ENCODE results near the gene KMT2C.

The KMT2C gene

DNA sequence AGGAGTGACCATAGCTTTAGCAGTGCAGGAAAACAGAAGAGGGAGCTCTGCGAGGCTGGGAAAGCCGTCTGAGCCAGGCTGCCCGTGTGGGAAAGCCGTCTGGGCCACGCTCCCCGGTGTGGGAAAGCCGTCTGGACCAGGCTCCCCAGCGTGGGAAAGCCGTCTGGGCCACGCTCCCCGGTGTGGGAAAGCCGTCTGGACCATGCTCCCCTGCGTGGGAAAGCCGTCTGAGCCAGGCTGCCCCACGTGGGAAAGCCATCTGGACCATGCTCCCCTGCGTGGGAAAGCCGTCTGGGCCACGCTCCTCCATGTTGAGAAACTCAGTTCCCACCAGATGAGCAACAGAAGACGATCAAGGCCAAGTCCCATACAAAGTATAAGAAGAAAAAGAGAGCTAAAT lies 308.6 kb downstream of the KMT2C start:
- H3K27me3 ChIP-seq (ENCODE audit: control insufficient read depth, insufficient read depth, low read length) = no peaks in the 10 kb centered on the region
- no peak overlapping the region for H3K9ac ChIP-seq (ENCODE audit: low read depth, low read length)
- H3K9me3 ChIP-seq (replicated peaks; ENCODE audit: low read length) = no peaks in the 10 kb centered on the region
- no peak overlapping the region for H3K4me2 ChIP-seq (ENCODE audit: low read length)
- peaks cover 68% of the 10 kb centered on the region for H3K36me3 ChIP-seq (ENCODE audit: insufficient read depth, low read length)
- H3K4me1 ChIP-seq (ENCODE audit: control insufficient read depth, insufficient read depth, low read length) = no peaks in the 10 kb centered on the region
- no peak overlapping the region for H3K4me3 ChIP-seq (ENCODE audit: low read length)

DNA sequence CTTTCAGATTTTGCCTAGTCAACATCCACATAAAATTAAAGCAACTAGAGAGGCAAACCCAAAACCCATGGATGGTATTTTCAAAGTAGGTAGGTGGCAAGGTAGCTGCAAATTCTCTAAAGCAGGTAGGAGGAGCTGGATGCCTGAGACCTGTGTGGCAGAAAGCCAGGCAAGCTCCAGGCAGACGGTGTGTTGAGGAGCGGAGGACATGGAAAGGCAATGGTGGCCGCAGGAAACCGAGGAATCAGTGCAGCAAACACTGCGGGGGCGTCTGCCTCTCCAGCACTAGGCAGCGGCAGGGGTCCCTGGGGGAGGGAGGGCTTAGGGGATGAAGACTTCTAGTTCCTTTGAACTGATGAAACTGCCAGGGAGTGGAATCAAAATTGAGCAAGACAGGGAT lies 309.1 kb downstream of the KMT2C start:
- H3K9me3 ChIP-seq (replicated peaks; ENCODE audit: low read length) = no peaks in the 10 kb centered on the region
- H3K4me3 ChIP-seq (ENCODE audit: low read length) = no peak overlapping the region
- H3K4me1 ChIP-seq (ENCODE audit: control insufficient read depth, insufficient read depth, low read length) = no peaks in the 10 kb centered on the region
- H3K4me2 ChIP-seq (ENCODE audit: low read length) = no peak overlapping the region
- no peak overlapping the region for H3K9ac ChIP-seq (ENCODE audit: low read depth, low read length)
- H3K36me3 ChIP-seq (ENCODE audit: insufficient read depth, low read length) = peaks cover 66% of the 10 kb centered on the region
- H3K27me3 ChIP-seq (ENCODE audit: control insufficient read depth, insufficient read depth, low read length) = no peaks in the 10 kb centered on the region

DNA sequence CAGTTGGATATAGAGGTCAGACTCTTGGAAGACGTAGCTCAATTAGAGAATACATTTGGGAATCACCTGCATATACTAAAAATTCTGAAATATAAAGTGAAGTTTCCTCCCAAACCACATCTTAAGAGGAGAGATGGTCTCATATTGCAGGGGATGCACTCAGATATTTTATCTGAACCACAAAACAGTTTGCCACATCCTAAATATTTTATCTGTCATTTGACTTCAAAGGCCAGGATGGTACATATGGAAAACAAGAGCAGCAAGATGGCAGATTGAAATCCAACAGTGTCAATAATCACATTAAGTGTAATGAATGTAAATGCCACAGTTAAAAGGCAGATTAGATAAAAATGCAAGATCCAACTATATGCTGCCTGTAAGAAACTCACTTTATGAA lies 313.3 kb downstream of the KMT2C start:
- Histone ChIP-seq H3K9me3 (replicated peaks; ENCODE audit: low read length) (no peaks in the 10 kb centered on the region), H3K9ac (ENCODE audit: low read depth, low read length) (no peak overlapping the region), H3K4me3 (ENCODE audit: low read length) (no peak overlapping the region), H3K27me3 (ENCODE audit: control insufficient read depth, insufficient read depth, low read length) (no peaks in the 10 kb centered on the region), H3K36me3 (ENCODE audit: insufficient read depth, low read length) (peaks cover 75% of the 10 kb centered on the region), H3K4me1 (ENCODE audit: control insufficient read depth, insufficient read depth, low read length) (no peaks in the 10 kb centered on the region), H3K4me2 (ENCODE audit: low read length) (no peak overlapping the region)

DNA sequence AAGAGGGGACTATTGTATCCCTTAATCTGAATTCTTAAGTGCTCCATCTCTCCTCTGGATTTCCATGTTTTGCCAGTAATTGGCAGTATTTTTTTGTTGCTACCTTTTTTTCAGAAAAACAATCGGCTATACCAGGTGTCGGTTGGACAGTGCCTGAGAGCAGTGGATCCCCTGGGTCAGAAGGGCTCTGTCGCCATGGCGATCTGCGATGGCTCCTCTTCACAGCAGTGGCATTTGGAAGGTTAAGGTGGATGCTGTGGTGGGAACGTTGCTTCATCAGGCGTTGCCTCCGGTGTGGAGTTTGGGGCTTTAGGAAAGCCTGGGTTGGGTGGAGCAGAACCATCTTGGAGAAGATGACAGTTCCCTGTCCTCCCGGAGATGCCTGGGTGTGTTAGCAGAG lies 314.4 kb downstream of the KMT2C start:
- H3K4me1 ChIP-seq (ENCODE audit: control insufficient read depth, insufficient read depth, low read length) = no peaks in the 10 kb centered on the region
- no peaks in the 10 kb centered on the region for H3K9me3 ChIP-seq (replicated peaks; ENCODE audit: low read length)
- H3K27me3 ChIP-seq (ENCODE audit: control insufficient read depth, insufficient read depth, low read length) = no peaks in the 10 kb centered on the region
- no peak overlapping the region for H3K9ac ChIP-seq (ENCODE audit: low read depth, low read length)
- no peak overlapping the region for H3K4me2 ChIP-seq (ENCODE audit: low read length)
- no peak overlapping the region for H3K4me3 ChIP-seq (ENCODE audit: low read length)
- peaks cover 77% of the 10 kb centered on the region for H3K36me3 ChIP-seq (ENCODE audit: insufficient read depth, low read length)

DNA sequence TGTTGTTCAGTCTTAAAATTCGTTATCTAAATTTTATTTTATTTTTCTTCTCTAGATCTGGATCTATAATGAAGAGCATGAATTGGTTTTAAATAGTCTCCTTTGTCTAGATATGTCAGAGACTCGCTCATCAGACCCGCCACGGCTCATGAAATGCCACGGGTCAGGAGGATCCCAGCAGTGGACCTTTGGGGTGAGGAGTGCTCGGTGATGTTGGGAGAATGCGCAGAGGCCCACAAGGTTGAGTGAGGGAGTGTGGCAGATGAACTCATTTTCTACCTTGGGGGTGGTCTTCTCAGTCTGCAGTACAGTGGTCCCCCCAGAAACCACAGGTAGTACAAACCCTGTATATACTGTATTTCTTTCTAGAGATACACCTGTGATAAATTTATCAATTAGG lies 315.0 kb downstream of the KMT2C start:
- Histone ChIP-seq H3K4me1 (ENCODE audit: control insufficient read depth, insufficient read depth, low read length) (no peaks in the 10 kb centered on the region), H3K4me3 (ENCODE audit: low read length) (no peak overlapping the region), H3K9ac (ENCODE audit: low read depth, low read length) (no peak overlapping the region), H3K4me2 (ENCODE audit: low read length) (no peak overlapping the region), H3K9me3 (replicated peaks; ENCODE audit: low read length) (no peaks in the 10 kb centered on the region), H3K36me3 (ENCODE audit: insufficient read depth, low read length) (peaks cover 81% of the 10 kb centered on the region), H3K27me3 (ENCODE audit: control insufficient read depth, insufficient read depth, low read length) (no peaks in the 10 kb centered on the region)

DNA sequence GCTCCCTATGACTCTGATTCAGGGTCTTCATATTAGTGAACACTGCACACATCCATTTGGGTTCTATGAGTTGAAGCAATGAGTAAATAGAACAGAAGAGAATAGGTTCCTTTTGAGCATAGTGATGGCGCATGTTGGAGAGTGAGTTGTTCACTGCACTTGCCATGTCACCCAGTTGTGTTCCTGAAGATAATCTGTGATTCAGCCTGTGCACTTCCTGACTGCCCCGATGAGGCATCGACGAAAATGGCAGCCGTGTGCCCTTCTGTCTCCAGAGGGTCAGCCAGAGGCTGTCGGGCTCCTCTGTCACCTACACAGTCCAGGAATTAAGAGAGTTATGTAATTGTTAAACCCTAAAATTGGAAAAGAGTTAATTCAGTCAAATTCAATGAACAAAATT lies 315.6 kb downstream of the KMT2C start:
- H3K4me2 ChIP-seq (ENCODE audit: low read length) = no peak overlapping the region
- H3K36me3 ChIP-seq (ENCODE audit: insufficient read depth, low read length) = peaks cover 82% of the 10 kb centered on the region
- H3K9ac ChIP-seq (ENCODE audit: low read depth, low read length) = no peak overlapping the region
- no peaks in the 10 kb centered on the region for H3K9me3 ChIP-seq (replicated peaks; ENCODE audit: low read length)
- no peaks in the 10 kb centered on the region for H3K27me3 ChIP-seq (ENCODE audit: control insufficient read depth, insufficient read depth, low read length)
- no peaks in the 10 kb centered on the region for H3K4me1 ChIP-seq (ENCODE audit: control insufficient read depth, insufficient read depth, low read length)
- H3K4me3 ChIP-seq (ENCODE audit: low read length) = no peak overlapping the region

DNA sequence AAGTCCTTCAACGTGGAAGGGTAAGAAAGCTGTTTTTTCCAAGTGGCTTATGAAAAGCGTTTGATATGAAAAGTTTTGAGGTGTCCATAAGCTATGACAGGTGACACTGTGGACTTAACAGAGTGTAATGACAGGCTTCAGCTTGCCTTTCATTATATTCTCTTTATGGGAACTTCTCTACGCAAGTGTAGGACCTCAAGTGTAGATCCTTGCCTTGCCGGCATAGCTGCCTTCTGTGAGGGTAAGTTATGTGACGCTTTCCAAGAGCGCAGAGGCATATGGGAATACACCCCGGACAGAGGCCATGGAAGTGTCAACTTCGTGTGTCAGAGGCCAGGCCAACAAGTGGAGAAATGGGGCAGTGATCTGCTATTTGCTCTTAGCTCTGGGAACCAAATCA lies 318.4 kb downstream of the KMT2C start:
- no peak overlapping the region for H3K4me2 ChIP-seq (ENCODE audit: low read length)
- H3K27me3 ChIP-seq (ENCODE audit: control insufficient read depth, insufficient read depth, low read length) = no peaks in the 10 kb centered on the region
- H3K9me3 ChIP-seq (replicated peaks; ENCODE audit: low read length) = no peaks in the 10 kb centered on the region
- H3K9ac ChIP-seq (ENCODE audit: low read depth, low read length) = no peak overlapping the region
- H3K4me3 ChIP-seq (ENCODE audit: low read length) = no peak overlapping the region
- H3K36me3 ChIP-seq (ENCODE audit: insufficient read depth, low read length) = peaks cover 72% of the 10 kb centered on the region
- no peaks in the 10 kb centered on the region for H3K4me1 ChIP-seq (ENCODE audit: control insufficient read depth, insufficient read depth, low read length)

DNA sequence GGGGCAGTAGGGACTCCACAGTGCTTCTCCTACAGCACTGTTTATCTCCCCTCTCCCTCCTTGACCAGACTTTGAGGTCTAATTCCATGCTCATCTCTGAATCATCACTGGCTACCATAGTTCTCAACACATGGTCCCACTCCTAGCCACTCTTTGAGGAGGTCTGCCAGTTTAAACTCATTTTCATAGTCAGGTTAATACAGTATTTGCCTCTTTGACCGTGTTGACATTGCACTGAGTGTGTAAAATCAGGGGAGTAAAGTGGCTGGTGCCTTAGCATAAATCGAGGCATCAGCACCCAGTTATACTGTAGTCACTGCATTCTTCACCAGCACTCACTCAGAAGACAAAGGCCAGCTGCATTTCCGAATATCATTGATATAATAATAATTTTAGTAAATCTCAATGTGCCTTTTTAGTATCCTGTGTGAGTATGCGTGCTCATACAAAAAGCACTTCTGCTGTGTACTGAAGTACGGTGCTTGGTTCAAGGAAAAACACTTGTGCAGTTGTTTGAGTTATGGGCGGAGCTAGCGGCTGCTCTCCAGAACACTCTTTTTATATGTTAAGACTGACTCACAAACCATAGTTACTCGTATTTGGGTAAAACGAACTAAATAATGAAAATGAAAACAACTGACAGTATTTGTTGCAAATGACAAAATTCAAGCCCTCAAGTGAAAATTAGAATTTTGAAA lies 320.6 kb downstream of the KMT2C start:
- Histone ChIP-seq H3K4me1 (ENCODE audit: control insufficient read depth, insufficient read depth, low read length) (no peaks in the 10 kb centered on the region), H3K27me3 (ENCODE audit: control insufficient read depth, insufficient read depth, low read length) (no peaks in the 10 kb centered on the region), H3K9ac (ENCODE audit: low read depth, low read length) (no peak overlapping the region), H3K4me3 (ENCODE audit: low read length) (no peak overlapping the region), H3K9me3 (replicated peaks; ENCODE audit: low read length) (no peaks in the 10 kb centered on the region), H3K36me3 (ENCODE audit: insufficient read depth, low read length) (peaks cover 52% of the 10 kb centered on the region), H3K4me2 (ENCODE audit: low read length) (no peak overlapping the region)

DNA sequence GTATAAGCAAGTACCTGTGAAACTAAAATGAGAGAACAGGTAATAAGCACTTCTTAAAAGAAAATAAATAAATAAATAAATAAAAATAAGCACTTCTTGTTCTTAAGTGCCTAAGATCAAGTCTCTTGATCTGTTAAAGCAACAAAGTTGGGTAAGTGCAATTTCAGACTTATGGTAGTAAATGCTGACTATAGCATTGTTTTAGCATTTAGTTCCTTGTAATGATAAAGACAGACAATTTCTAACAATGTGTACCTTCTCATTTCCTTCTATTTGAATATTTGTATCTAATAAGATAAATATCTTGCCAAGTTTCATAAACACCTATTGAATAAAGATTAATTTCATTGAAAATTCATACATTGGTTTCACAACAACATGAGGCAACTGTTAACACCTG lies 323.0 kb downstream of the KMT2C start:
- Histone ChIP-seq H3K36me3 (ENCODE audit: insufficient read depth, low read length) (peaks cover 36% of the 10 kb centered on the region), H3K9me3 (replicated peaks; ENCODE audit: low read length) (no peaks in the 10 kb centered on the region), H3K4me3 (ENCODE audit: low read length) (no peak overlapping the region), H3K27me3 (ENCODE audit: control insufficient read depth, insufficient read depth, low read length) (no peaks in the 10 kb centered on the region), H3K4me1 (ENCODE audit: control insufficient read depth, insufficient read depth, low read length) (no peaks in the 10 kb centered on the region), H3K9ac (ENCODE audit: low read depth, low read length) (no peak overlapping the region), H3K4me2 (ENCODE audit: low read length) (no peak overlapping the region)

DNA sequence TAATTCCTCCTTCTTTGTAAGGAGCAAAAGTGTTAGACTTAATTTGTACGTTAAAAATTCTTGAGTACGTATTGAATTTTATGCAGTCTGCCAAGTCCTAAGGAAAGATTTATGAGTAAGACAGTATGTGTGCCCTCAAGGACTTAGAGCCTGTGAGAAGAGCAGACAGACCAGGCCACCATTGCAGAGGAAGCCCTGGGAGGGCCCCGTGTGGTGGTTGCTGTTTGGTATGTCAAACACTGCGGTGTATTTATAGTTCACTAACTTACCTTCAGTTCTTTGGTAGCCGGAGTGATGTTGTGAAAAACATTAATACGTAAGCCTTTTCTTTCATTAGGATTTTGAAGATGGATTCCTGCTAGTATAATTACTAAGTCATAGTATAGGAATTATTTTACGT lies 327.4 kb downstream of the KMT2C start:
- Histone ChIP-seq H3K4me2 (ENCODE audit: low read length) (no peak overlapping the region), H3K36me3 (ENCODE audit: insufficient read depth, low read length) (peaks cover 20% of the 10 kb centered on the region), H3K9ac (ENCODE audit: low read depth, low read length) (no peak overlapping the region), H3K4me3 (ENCODE audit: low read length) (no peak overlapping the region), H3K27me3 (ENCODE audit: control insufficient read depth, insufficient read depth, low read length) (no peaks in the 10 kb centered on the region), H3K9me3 (replicated peaks; ENCODE audit: low read length) (no peaks in the 10 kb centered on the region), H3K4me1 (ENCODE audit: control insufficient read depth, insufficient read depth, low read length) (no peaks in the 10 kb centered on the region)

DNA sequence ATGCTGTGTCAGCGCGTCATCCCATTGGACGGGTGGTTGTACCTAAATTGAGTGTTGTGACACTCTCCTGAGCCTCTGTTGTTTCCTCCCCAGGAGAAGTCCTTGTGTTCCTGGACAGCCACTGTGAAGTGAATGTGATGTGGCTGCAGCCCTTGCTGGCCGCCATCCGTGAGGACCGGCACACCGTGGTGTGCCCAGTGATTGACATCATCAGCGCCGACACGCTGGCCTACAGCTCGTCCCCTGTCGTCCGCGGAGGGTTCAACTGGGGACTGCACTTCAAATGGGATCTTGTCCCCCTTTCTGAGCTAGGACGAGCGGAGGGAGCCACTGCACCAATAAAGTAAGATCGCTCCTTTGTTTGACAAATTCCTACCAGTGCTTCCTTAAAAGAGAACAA lies 327.9 kb downstream of the KMT2C start:
- Histone ChIP-seq H3K4me2 (ENCODE audit: low read length) (no peak overlapping the region), H3K4me3 (ENCODE audit: low read length) (no peak overlapping the region), H3K4me1 (ENCODE audit: control insufficient read depth, insufficient read depth, low read length) (no peaks in the 10 kb centered on the region), H3K9ac (ENCODE audit: low read depth, low read length) (no peak overlapping the region), H3K36me3 (ENCODE audit: insufficient read depth, low read length) (peaks cover 20% of the 10 kb centered on the region), H3K27me3 (ENCODE audit: control insufficient read depth, insufficient read depth, low read length) (no peaks in the 10 kb centered on the region), H3K9me3 (replicated peaks; ENCODE audit: low read length) (no peaks in the 10 kb centered on the region)

DNA sequence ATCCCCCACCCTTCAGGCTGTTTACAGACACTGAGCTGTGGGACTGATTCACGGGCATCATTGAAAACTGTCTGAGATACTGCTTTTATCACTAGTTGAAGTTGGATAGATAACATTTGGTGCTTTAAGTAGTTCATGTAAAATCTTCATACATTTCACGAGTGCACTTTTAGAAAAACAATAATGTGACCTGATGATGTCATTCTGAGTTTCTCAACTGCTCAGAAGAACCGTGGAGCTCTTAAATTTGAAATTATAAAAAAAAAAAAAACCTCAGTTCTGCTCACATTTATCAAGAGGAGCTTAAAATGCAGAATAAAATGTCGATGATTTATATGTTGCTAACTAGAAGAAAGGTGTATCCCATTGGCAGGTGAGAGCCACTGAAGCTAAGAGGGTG lies 328.8 kb downstream of the KMT2C start:
- Histone ChIP-seq H3K36me3 (ENCODE audit: insufficient read depth, low read length) (peaks cover 20% of the 10 kb centered on the region), H3K4me1 (ENCODE audit: control insufficient read depth, insufficient read depth, low read length) (no peaks in the 10 kb centered on the region), H3K9me3 (replicated peaks; ENCODE audit: low read length) (no peaks in the 10 kb centered on the region), H3K4me3 (ENCODE audit: low read length) (no peak overlapping the region), H3K4me2 (ENCODE audit: low read length) (no peak overlapping the region), H3K27me3 (ENCODE audit: control insufficient read depth, insufficient read depth, low read length) (no peaks in the 10 kb centered on the region), H3K9ac (ENCODE audit: low read depth, low read length) (no peak overlapping the region)

Measured in skeletal muscle satellite cell (primary cell).